ENCODE measurements around the gene KNCN.

KNCN gene

GRCh38 chr1:46585312-46585938 is 34.0 kb upstream of the KNCN start:
- TF ChIP-seq FOXP2 (optimal IDR thresholded peaks at IDR 0.05; ENCODE audit: borderline replicate concordance, extremely low read depth, extremely low read length, insufficient read depth) (no peak), TAF1 (IDR thresholded peaks at IDR 0.05; ENCODE audit: borderline replicate concordance, insufficient read depth, low read length) (no peak), SIN3A (IDR thresholded peaks at IDR 0.05; ENCODE audit: borderline replicate concordance, insufficient read depth, low read length) (no peak), POLR2AphosphoS5 (IDR thresholded peaks at IDR 0.05; ENCODE audit: low read depth, low read length) (no peak), REST (IDR thresholded peaks at IDR 0.05; ENCODE audit: insufficient read depth in 1 of 2, low read depth in 2 of 2, low read length in 2 of 2) (no peak)

GRCh38 chr1:46583494-46583893 is 32.0 kb upstream of the KNCN start:
- TF ChIP-seq FOXP2 (optimal IDR thresholded peaks at IDR 0.05; ENCODE audit: borderline replicate concordance, extremely low read depth, extremely low read length, insufficient read depth) = no peak
- no peak for TF ChIP-seq REST (IDR thresholded peaks at IDR 0.05; ENCODE audit: insufficient read depth in 1 of 2, low read depth in 2 of 2, low read length in 2 of 2)
- no peak for TF ChIP-seq SIN3A (IDR thresholded peaks at IDR 0.05; ENCODE audit: borderline replicate concordance, insufficient read depth, low read length)
- TF ChIP-seq POLR2AphosphoS5 (IDR thresholded peaks at IDR 0.05; ENCODE audit: low read depth, low read length) = no peak
- TF ChIP-seq TAF1 (IDR thresholded peaks at IDR 0.05; ENCODE audit: borderline replicate concordance, insufficient read depth, low read length) = no peak

GRCh38 chr1:46582972-46583371 is 31.5 kb upstream of the KNCN start:
- TF ChIP-seq REST (IDR thresholded peaks at IDR 0.05; ENCODE audit: insufficient read depth in 1 of 2, low read depth in 2 of 2, low read length in 2 of 2) = no peak
- TF ChIP-seq TAF1 (IDR thresholded peaks at IDR 0.05; ENCODE audit: borderline replicate concordance, insufficient read depth, low read length) = no peak
- TF ChIP-seq SIN3A (IDR thresholded peaks at IDR 0.05; ENCODE audit: borderline replicate concordance, insufficient read depth, low read length) = no peak
- TF ChIP-seq FOXP2 (optimal IDR thresholded peaks at IDR 0.05; ENCODE audit: borderline replicate concordance, extremely low read depth, extremely low read length, insufficient read depth) = no peak
- TF ChIP-seq POLR2AphosphoS5 (IDR thresholded peaks at IDR 0.05; ENCODE audit: low read depth, low read length) = no peak

GRCh38 chr1:46581681-46582455 is 30.4 kb upstream of the KNCN start:
- TF ChIP-seq TAF1 (IDR thresholded peaks at IDR 0.05; ENCODE audit: borderline replicate concordance, insufficient read depth, low read length) (no peak), POLR2AphosphoS5 (IDR thresholded peaks at IDR 0.05; ENCODE audit: low read depth, low read length) (no peak), REST (IDR thresholded peaks at IDR 0.05; ENCODE audit: insufficient read depth in 1 of 2, low read depth in 2 of 2, low read length in 2 of 2) (no peak), FOXP2 (optimal IDR thresholded peaks at IDR 0.05; ENCODE audit: borderline replicate concordance, extremely low read depth, extremely low read length, insufficient read depth) (no peak), SIN3A (IDR thresholded peaks at IDR 0.05; ENCODE audit: borderline replicate concordance, insufficient read depth, low read length) (no peak)
